ENCODE data around the gene WASHC3. TPM values are rescaled to one million over a fixed set of nuclear protein-coding genes. Genes with fewer than 3 reads are reported as not detected.
"Not testable (repeated sequence)": the region's sequence is repeated elsewhere in the genome, so short reads cannot be mapped to it uniquely, and the experiment has no call there.

The WASHC3 gene
- total and polyA plus RNA-seq, 2 experiments from 2014 or later = 6.6 to 24.6 TPM

- not testable (repeated sequence) for H3K4me1 Mint-ChIP-seq
These were observed 10.3 kb upstream of the WASHC3 start for GRCh38 chr12:102072092-102072491.

GRCh38 chr12:102069707-102070106 is 7.9 kb upstream of the WASHC3 start:
- Mint-ChIP-seq H3K27me3 (ENCODE audit: insufficient read depth, low read depth, poor library complexity) (peaks cover under 1% of the 10 kb centered on the region), H3K4me1 (no peaks in the 10 kb centered on the region), H3K36me3 (ENCODE audit: low read depth) (no peaks in the 10 kb centered on the region), H3K27ac (no peak overlapping the region), H3K9me3 (no peaks in the 10 kb centered on the region), H3K4me3 (no peak overlapping the region)
- no peak overlapping the region for H2AFZ ChIP-seq
- no peaks in the 10 kb centered on the region for H4K20me1 ChIP-seq (replicated peaks; ENCODE audit: insufficient read depth)
- peaks cover 10% of the 10 kb centered on the region; the same call in 1 of the 2 replicates for H3K36me3 ChIP-seq (ENCODE audit: insufficient read depth)
- no peak overlapping the region for H3K4me3 ChIP-seq
- no peaks in the 10 kb centered on the region; the same call in 1 of the 2 replicates for H3K4me1 ChIP-seq (ENCODE audit: insufficient read depth)
- H3K9me2 ChIP-seq (ENCODE audit: insufficient read depth) = no peaks in the 10 kb centered on the region
- no peak overlapping the region for H3K27ac ChIP-seq (ENCODE audit: low read depth)
- no peak for ATAC-seq
- no peaks in the 10 kb centered on the region for H3K27me3 ChIP-seq (ENCODE audit: insufficient read depth)
- H3F3A ChIP-seq (replicated peaks; ENCODE audit: low read depth) = no peaks in the 10 kb centered on the region
- H3K79me2 ChIP-seq (replicated peaks; ENCODE audit: insufficient read depth) = no peaks in the 10 kb centered on the region
- DNase-seq (ENCODE audit: low spot score) = no peak
- no peak overlapping the region for H3K4me2 ChIP-seq
- TF ChIP-seq POLR2AphosphoS5 (IDR thresholded peaks at IDR 0.05; ENCODE audit: low read depth) = no peak
- no peak for TF ChIP-seq NANOG (IDR thresholded peaks at IDR 0.05; ENCODE audit: borderline replicate concordance)
- TF ChIP-seq CTCF (conservative IDR thresholded peaks at IDR 0.05; ENCODE audit: low read depth in 2 of 2) = no peak
- no peak for TF ChIP-seq ZNF331 (CRISPR knock-in tag; IDR thresholded peaks at IDR 0.05; ENCODE audit: low read depth)

More at GRCh38 chr12:102072092-102072491, 10.3 kb upstream of the WASHC3 start:
- H3K79me2 ChIP-seq (replicated peaks; ENCODE audit: insufficient read depth); H3K27ac ChIP-seq (ENCODE audit: low read depth); H3K27me3 Mint-ChIP-seq (ENCODE audit: insufficient read depth, low read depth, poor library complexity); H3K36me3 Mint-ChIP-seq (ENCODE audit: low read depth); DNase-seq (ENCODE audit: low spot score); H3K27me3 ChIP-seq (ENCODE audit: insufficient read depth); H3K9me3 Mint-ChIP-seq; H3K27ac Mint-ChIP-seq; H3K4me2 ChIP-seq; ATAC-seq; H4K20me1 ChIP-seq (replicated peaks; ENCODE audit: insufficient read depth); H3K4me3 ChIP-seq; H3F3A ChIP-seq (replicated peaks; ENCODE audit: low read depth); H3K4me3 Mint-ChIP-seq; H3K4me1 ChIP-seq (ENCODE audit: insufficient read depth); H2AFZ ChIP-seq; H3K9me2 ChIP-seq (ENCODE audit: insufficient read depth): not testable (repeated sequence)
- peaks cover 18% of the 10 kb centered on the region; the same call in 1 of the 2 replicates for H3K36me3 ChIP-seq (ENCODE audit: insufficient read depth)

GRCh38 chr12:102067574-102068258 is 5.9 kb upstream of the WASHC3 start:
- no peaks in the 10 kb centered on the region for H3K79me2 ChIP-seq (replicated peaks; ENCODE audit: insufficient read depth)
- no peak overlapping the region for H3K4me2 ChIP-seq
- H4K20me1 ChIP-seq (replicated peaks; ENCODE audit: insufficient read depth) = no peaks in the 10 kb centered on the region
- H3K27ac ChIP-seq (ENCODE audit: low read depth) = no peak overlapping the region
- H3K9me2 ChIP-seq (ENCODE audit: insufficient read depth) = 0 out of 2 replicates have a peak, but pooled peaks cover 4% of the 10 kb centered on the region
- H3K27ac Mint-ChIP-seq = peak overlapping the region; percentile 1; the same call in 1 of the 2 replicates
- H3K27me3 Mint-ChIP-seq (ENCODE audit: insufficient read depth, low read depth, poor library complexity) = peaks cover 2% of the 10 kb centered on the region
- no peak overlapping the region for H3K4me3 Mint-ChIP-seq
- H2AFZ ChIP-seq = no peak overlapping the region
- no peak overlapping the region for H3K4me3 ChIP-seq
- H3F3A ChIP-seq (replicated peaks; ENCODE audit: low read depth) = no peaks in the 10 kb centered on the region
- no peaks in the 10 kb centered on the region for H3K9me3 Mint-ChIP-seq
- H3K4me1 ChIP-seq (ENCODE audit: insufficient read depth) = no peaks in the 10 kb centered on the region; the same call in 1 of the 2 replicates
- H3K4me1 Mint-ChIP-seq = no peaks in the 10 kb centered on the region
- DNase-seq (ENCODE audit: low spot score) (no peak), ATAC-seq (no peak)
- H3K36me3 Mint-ChIP-seq (ENCODE audit: low read depth) = no peaks in the 10 kb centered on the region
- H3K27me3 ChIP-seq (ENCODE audit: insufficient read depth) = no peaks in the 10 kb centered on the region
- no peaks in the 10 kb centered on the region for H3K36me3 ChIP-seq (ENCODE audit: insufficient read depth)
- TF ChIP-seq ZNF462 (CRISPR knock-in tag; IDR thresholded peaks at IDR 0.05) = no peak
- TF ChIP-seq ZNF114 (CRISPR knock-in tag; IDR thresholded peaks at IDR 0.05) = no peak
- no peak for TF ChIP-seq ZNF331 (CRISPR knock-in tag; IDR thresholded peaks at IDR 0.05; ENCODE audit: low read depth)
- TF ChIP-seq EZH2 (IDR thresholded peaks at IDR 0.05; ENCODE audit: low read depth, unreplicated experiment) = no peak
